B cell (primary cell): ENCODE data around the gene PIAS4. TPM values are rescaled to one million over a fixed set of nuclear protein-coding genes. Genes with fewer than 3 reads are reported as not detected.

ENCODE experiments used
- ATAC-seq: fragments of 200-7000 bp; cut with Tn5 transposase; one replicate; pipeline ENCODE4 v1.10.0; 2021; ENCODE audit warnings: low read depth, mild to moderate bottlenecking, moderate number of reproducible peaks, moderate library complexity
- CTCF ChIA-PET: fragments of 350-600 bp; sonication (Branson Sonifier 250); formaldehyde crosslinking; loops from one replicate; lab custom pipeline; 2021; ENCODE audit warnings: antibody characterized with exemption, inconsistent platforms; lab: Charles Lee
- POLR2A ChIA-PET: fragments of 350-600 bp; sonication (Branson Sonifier 250); formaldehyde crosslinking; loops from one replicate; lab custom pipeline; 2021; ENCODE audit warnings: antibody characterized with exemption; lab: Charles Lee
- DNase-seq: peaks from one replicate; pipeline ENCODE4 v3.0.0; 2013
- H2AFZ ChIP-seq: 2 replicates; pipeline ENCODE4 v1.6.1; 2012; ENCODE audit warnings: mild to moderate bottlenecking, low read depth, low read length; ENCODE audit not compliant: insufficient read depth, poor library complexity, severe bottlenecking
- H3K27ac ChIP-seq, 2 donors: 1 replicate in 1 of 2; 2 replicates in 1 of 2; pipeline ENCODE4 v1.5.1; 2012 to 2013; ENCODE audit warnings: low read length in 2 of 2, mild to moderate bottlenecking in 2 of 2, moderate library complexity in 1 of 2
- H3K27me3 ChIP-seq, 4 experiments: fragments of 200-600 bp in 1 of 4; sonication (generic) in 1 of 4; replicated peaks in 1 of 4; 1 replicate in 2 of 4; 2 replicates in 2 of 4; pipeline versions ENCODE4 v1.6.1 to v1.7.0; 2013 to 2016; ENCODE audit warnings: low read length in 3 of 4, mild to moderate bottlenecking in 2 of 4, mixed read lengths in 1 of 4, moderate library complexity in 1 of 4; ENCODE audit not compliant: insufficient read depth in 4 of 4, control insufficient read depth in 3 of 4; ENCODE audit errors: control extremely low read depth in 1 of 4
- H3K36me3 ChIP-seq, 2 experiments: replicated peaks in 1 of 2; 1 replicate in 1 of 2; 2 replicates in 1 of 2; pipeline versions ENCODE4 v1.6.1 to v1.7.1; 2013; ENCODE audit warnings: low read length in 1 of 2; ENCODE audit not compliant: insufficient read depth in 2 of 2, control insufficient read depth in 1 of 2; ENCODE audit errors: control extremely low read depth in 1 of 2, extremely low read depth in 1 of 2
- H3K4me1 ChIP-seq, 2 donors: fragments of 200-600 bp in 1 of 2; sonication (generic) in 1 of 2; 1 replicate in 1 of 2; 2 replicates in 1 of 2; pipeline versions ENCODE4 v1.5.1 to v1.6.1; 2013 to 2017; ENCODE audit warnings: low read length in 2 of 2; ENCODE audit not compliant: control insufficient read depth in 2 of 2, insufficient read depth in 2 of 2
- H3K4me2 ChIP-seq: replicated peaks from 2 replicates; pipeline ENCODE3; 2012; ENCODE audit warnings: mild to moderate bottlenecking, low read depth, low read length; ENCODE audit not compliant: poor library complexity, severe bottlenecking
- H3K4me3 ChIP-seq, 5 experiments: fragments of 200-600 bp in 1 of 5; sonication (generic) in 1 of 5; 1 replicate in 3 of 5; 2 replicates in 2 of 5; pipeline versions ENCODE4 v1.5.1 to v1.7.0; 2011 to 2016; ENCODE audit warnings: low read length in 4 of 5, mild to moderate bottlenecking in 4 of 5, low read depth in 2 of 5, control low read depth in 1 of 5, moderate library complexity in 1 of 5; ENCODE audit not compliant: insufficient read depth in 1 of 5; ENCODE audit errors: control extremely low read depth in 1 of 5, extremely low read depth in 1 of 5
- H3K79me2 ChIP-seq: fragments of 200-600 bp; sonication (generic); one replicate; pipeline ENCODE4 v1.6.0; 2016; ENCODE audit warnings: low read length; ENCODE audit not compliant: control insufficient read depth, insufficient read depth
- H3K9ac ChIP-seq: fragments of 200-600 bp; sonication (generic); 2 replicates; pipeline ENCODE4 v1.6.1; 2017; ENCODE audit warnings: mild to moderate bottlenecking, low read length, moderate library complexity
- H3K9me3 ChIP-seq, 3 donors: one replicate each; pipeline versions ENCODE4 v1.6.1 to v1.7.1; 2013; ENCODE audit warnings: low read length in 2 of 3; ENCODE audit not compliant: control insufficient read depth in 2 of 3, insufficient read depth in 1 of 3; ENCODE audit errors: control extremely low read depth in 1 of 3
- H4K20me1 ChIP-seq: 2 replicates; pipeline ENCODE4 v1.6.0; 2012; ENCODE audit warnings: mild to moderate bottlenecking, low read length; ENCODE audit not compliant: insufficient read depth, control insufficient read depth, poor library complexity, severe bottlenecking
- H3K27ac Mint-ChIP-seq: one replicate; pipeline ENCODE4 v1.8.0; 2021; ENCODE audit warnings: mixed read lengths
- H3K27me3 Mint-ChIP-seq: one replicate; pipeline ENCODE4 v1.8.0; 2021; ENCODE audit warnings: mixed read lengths
- H3K4me1 Mint-ChIP-seq: one replicate; pipeline ENCODE4 v1.8.0; 2021; ENCODE audit warnings: mixed read lengths
- H3K4me3 Mint-ChIP-seq: one replicate; pipeline ENCODE4 v1.8.0; 2021; ENCODE audit warnings: mixed read lengths
- H3K9me3 Mint-ChIP-seq: one replicate; pipeline ENCODE4 v1.8.0; 2022; ENCODE audit warnings: mixed read lengths; ENCODE audit not compliant: insufficient read depth
- CTCF ChIP-seq: fragments of 200-600 bp; IDR thresholded peaks from one replicate; pipeline ENCODE4 v1.8.0; 2022; ENCODE audit warnings: antibody characterized with exemption, mild to moderate bottlenecking
- EZH2 ChIP-seq: IDR thresholded peaks from 2 replicates; pipeline ENCODE4 v1.6.1; 2012; ENCODE audit warnings: borderline replicate concordance, low read depth, mild to moderate bottlenecking, moderate library complexity, low read length; ENCODE audit not compliant: insufficient read depth, poor library complexity, severe bottlenecking
- WGBS: methylation state at CpG from one replicate; pipeline ENCODE4 v1.1.5; 2013; ENCODE audit warnings: missing lambda C conversion rate; ENCODE audit not compliant: insufficient coverage; 5-methylcytosine and 5-hydroxymethylcytosine counted together
- intact Hi-C: fragments of 100-400 bp; cut with micrococcal nuclease; formaldehyde crosslinking; loops from one replicate; pipeline ENCODE4 v1.10.0; 2022
- polyA plus RNA-seq: library from polyadenylated mRNA; depleted of rRNA; stranded (reverse); fragments of >200 nt; gene quantifications from 2 replicates; pipeline ENCODE4 v1.2.3, GENCODE V29; 2012
- total RNA-seq, 2 donors: library from RNA; stranded (reverse); fragments of 120-200 nt in 1 of 2; gene quantifications; 1 replicate in 1 of 2; 2 replicates in 1 of 2; pipeline versions ENCODE4 v1.2.3 to v1.2.4, GENCODE V29; 2013 to 2022

Gene PIAS4
- total and polyA plus RNA-seq, 2 donors (not counting 1 experiment from before 2014, with no cell fraction given), result 13.7 to 56.8 TPM

GRCh38 chr19:4034048-4035017, 26.8 kb downstream of the PIAS4 start:
- intact Hi-C loops, result no loop called here
- ATAC-seq, result no peak
- no peak overlapping the region for H3K4me2 ChIP-seq
- no peak for DNase-seq
- POLR2A ChIA-PET, result no interaction called here
- WGBS, result 94% methylated on average over 33 of the region's 34 CpGs
- CTCF ChIA-PET, result interaction anchor here (1.0 kb wide), 1 partner anchor 106 kb away, joined by 3 read pairs; no protein-coding TSS in a partner anchor
- H4K20me1 ChIP-seq, result peaks cover 32% of the 10 kb centered on the region
- H3K4me1 ChIP-seq, result no peaks in the 10 kb centered on the region
- H3K4me3 Mint-ChIP-seq, result no peak overlapping the region
- TF ChIP-seq CTCF (no peak), EZH2 (no peak)
- H3K27me3 ChIP-seq, result no peaks in the 10 kb centered on the region
- H3K9ac ChIP-seq, result no peak overlapping the region
- H3K27ac ChIP-seq, result no peak overlapping the region
- H3K9me3 Mint-ChIP-seq, result no peaks in the 10 kb centered on the region
- H2AFZ ChIP-seq, result no peak overlapping the region
- no peaks in the 10 kb centered on the region for H3K4me1 Mint-ChIP-seq
- no peak overlapping the region for H3K4me3 ChIP-seq
- H3K27ac Mint-ChIP-seq, result no peak overlapping the region
- H3K36me3 ChIP-seq, result peaks cover 0 to 44% of the 10 kb centered on the region in 2 experiments
- H3K79me2 ChIP-seq, result peaks cover 16% of the 10 kb centered on the region
- no peaks in the 10 kb centered on the region for H3K27me3 Mint-ChIP-seq
- no peaks in the 10 kb centered on the region for H3K9me3 ChIP-seq

DNA sequence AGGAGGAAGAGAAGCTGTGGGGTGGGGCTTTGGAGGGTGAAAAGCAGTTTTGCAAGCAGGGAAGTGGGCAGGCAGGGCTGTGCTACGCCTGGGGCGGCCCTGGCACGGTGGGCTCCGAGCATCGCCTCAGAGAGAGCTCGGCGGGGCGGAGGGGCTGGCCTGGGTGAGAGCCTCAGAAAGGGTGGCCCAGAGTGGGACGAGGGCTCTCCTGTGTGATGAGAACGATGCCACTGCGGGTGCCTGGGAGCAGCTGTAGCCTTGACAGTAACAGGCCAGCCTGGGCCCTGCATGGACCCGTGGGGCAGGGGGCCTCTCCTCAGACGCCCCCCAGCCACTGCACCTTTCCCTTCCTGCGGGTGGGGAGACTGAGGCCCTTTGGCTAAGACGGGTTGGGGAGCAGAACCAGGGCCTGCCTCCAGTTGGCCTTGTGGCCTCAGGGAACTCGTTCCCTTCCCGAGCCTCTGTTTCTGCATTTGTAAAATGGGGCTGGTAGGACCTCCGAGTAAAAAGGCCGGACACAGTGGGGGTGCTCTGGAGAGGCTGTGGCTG, 27.6 kb downstream of the PIAS4 start:
- no peak for ATAC-seq
- no peaks in the 10 kb centered on the region for H3K9me3 ChIP-seq
- TF ChIP-seq CTCF (no peak), EZH2 (no peak)
- H3K4me2 ChIP-seq, result no peak overlapping the region
- intact Hi-C loops, result no loop called here
- no peak overlapping the region for H3K27ac Mint-ChIP-seq
- DNase-seq, result no peak
- no peaks in the 10 kb centered on the region for H3K4me1 ChIP-seq
- 97% methylated on average over 16 of the region's 19 CpGs for WGBS
- peaks cover 33% of the 10 kb centered on the region for H4K20me1 ChIP-seq
- no peak overlapping the region for H2AFZ ChIP-seq
- H3K27me3 Mint-ChIP-seq, result no peaks in the 10 kb centered on the region
- H3K4me3 ChIP-seq, result no peak overlapping the region
- ChIA-PET CTCF (interaction anchor here (1.0 kb wide), 1 partner anchor 105 kb away, joined by 3 read pairs; no protein-coding TSS in a partner anchor), POLR2A (no interaction called here)
- no peaks in the 10 kb centered on the region for H3K27me3 ChIP-seq
- H3K4me3 Mint-ChIP-seq, result no peak overlapping the region
- no peaks in the 10 kb centered on the region for H3K9me3 Mint-ChIP-seq
- no peak overlapping the region for H3K27ac ChIP-seq
- no peaks in the 10 kb centered on the region for H3K4me1 Mint-ChIP-seq
- peaks cover 0 to 44% of the 10 kb centered on the region in 2 experiments for H3K36me3 ChIP-seq
- H3K9ac ChIP-seq, result no peak overlapping the region
- H3K79me2 ChIP-seq, result peaks cover 16% of the 10 kb centered on the region
